PC-9 (cell line): ENCODE measurements around the gene HLA-DMB. TPM values are rescaled to one million over a fixed set of nuclear protein-coding genes. Genes with fewer than 3 reads are reported as not detected.

Experiments used
- BruUV-seq: library from RNA; stranded (reverse); fragments of 400-500 nt; replicated peaks from 2 replicates; lab custom pipeline; 2021; lab: Mats Ljungman, UMichigan
- CTCF ChIA-PET: fragments of 300-600 bp; sonication (Branson Sonifier 250); formaldehyde crosslinking; loops from one replicate; lab custom pipeline; 2022; ENCODE audit warnings: antibody characterized with exemption; lab: Charles Lee
- POLR2A ChIA-PET: fragments of 300-600 bp; sonication (Branson Sonifier 250); formaldehyde crosslinking; loops from one replicate; lab custom pipeline; 2022; ENCODE audit warnings: antibody characterized with exemption; ENCODE audit not compliant: unreplicated experiment; lab: Charles Lee
- DNase-seq, 2 experiments: peaks; one replicate each; pipeline versions ENCODE4 v3.0.0 to v3.0.0-alpha.2; 2015 to 2022; ENCODE audit warnings: mixed read lengths in 1 of 2
- H2AFZ ChIP-seq: fragments of 200-600 bp; sonication (generic); 2 replicates; pipeline ENCODE4 v1.8.1; 2017; ENCODE audit warnings: antibody characterized with exemption
- H3F3A ChIP-seq: fragments of 200-600 bp; sonication (generic); 2 replicates; pipeline ENCODE4 v1.8.1; 2017; ENCODE audit warnings: antibody characterized with exemption, mild to moderate bottlenecking, low read depth; ENCODE audit not compliant: insufficient read depth
- H3K27ac ChIP-seq: fragments of 200-600 bp; sonication (generic); 2 replicates; pipeline ENCODE4 v1.6.1; 2016; ENCODE audit warnings: mixed run types
- H3K27me3 ChIP-seq: fragments of 200-600 bp; sonication (generic); 2 replicates; pipeline ENCODE4 v1.6.1; 2016; ENCODE audit warnings: low read depth, mixed run types; ENCODE audit not compliant: insufficient read depth
- H3K36me3 ChIP-seq: fragments of 200-600 bp; sonication (generic); 2 replicates; pipeline ENCODE4 v1.6.1; 2016; ENCODE audit warnings: low read depth, mixed run types
- H3K4me1 ChIP-seq: fragments of 200-600 bp; sonication (generic); replicated peaks from 2 replicates; pipeline ENCODE4 v1.6.1; 2016; ENCODE audit warnings: mixed run types; ENCODE audit not compliant: insufficient read depth
- H3K4me2 ChIP-seq: fragments of 200-600 bp; sonication (generic); 2 replicates; pipeline ENCODE4 v1.6.1; 2017; ENCODE audit warnings: mixed run types
- H3K4me3 ChIP-seq: fragments of 200-600 bp; sonication (generic); 2 replicates; pipeline ENCODE4 v1.6.1; 2016; ENCODE audit warnings: mixed run types
- H3K79me2 ChIP-seq: fragments of 200-600 bp; sonication (generic); 2 replicates; pipeline ENCODE4 v1.6.1; 2017; ENCODE audit warnings: low read depth, mixed run types
- H3K9me2 ChIP-seq: fragments of 200-600 bp; sonication (generic); 2 replicates; pipeline ENCODE4 v1.8.1; 2017; ENCODE audit warnings: mild to moderate bottlenecking; ENCODE audit not compliant: insufficient read depth
- H3K9me3 ChIP-seq: fragments of 200-600 bp; sonication (generic); 2 replicates; pipeline ENCODE4 v1.8.1; 2016; ENCODE audit warnings: low read depth; ENCODE audit not compliant: insufficient read depth
- H4K20me1 ChIP-seq: fragments of 200-600 bp; sonication (generic); 2 replicates; pipeline ENCODE4 v1.8.1; 2017; ENCODE audit not compliant: insufficient read depth
- CTCF ChIP-seq: fragments of 200-600 bp; sonication (generic); conservative IDR thresholded peaks from 2 replicates; pipeline ENCODE4 v1.6.1; 2017; ENCODE audit warnings: mixed run types, antibody characterized with exemption, mild to moderate bottlenecking, moderate library complexity
- EZH2 ChIP-seq: fragments of 200-600 bp; sonication (generic); IDR thresholded peaks from 2 replicates; pipeline ENCODE4 v1.8.0; 2017; ENCODE audit warnings: antibody characterized with exemption, low read depth
- intact Hi-C: fragments of 100-400 bp; cut with micrococcal nuclease; formaldehyde crosslinking; loops from one replicate; pipeline ENCODE4 v1.10.0; 2022; ENCODE audit not compliant: unreplicated experiment
- total RNA-seq: library from RNA; stranded (reverse); gene quantifications from 2 replicates; pipeline ENCODE4 v1.2.3, GENCODE V29; 2021

HLA-DMB gene
- total RNA-seq, 1 experiment from 2014 or later = 1.1 TPM

GRCh38 chr6:32920715-32921114, 20.1 kb downstream of the HLA-DMB start:
- intact Hi-C loops = no loop called here
- H3K9me3 ChIP-seq = no peaks in the 10 kb centered on the region
- H3K4me3 ChIP-seq = no peak overlapping the region
- ChIA-PET CTCF (no interaction called here), POLR2A (no interaction called here)
- H4K20me1 ChIP-seq = no peaks in the 10 kb centered on the region
- no peak overlapping the region for H2AFZ ChIP-seq
- no peaks in the 10 kb centered on the region for H3K27me3 ChIP-seq
- H3K4me2 ChIP-seq = no peak overlapping the region
- no peak for TF ChIP-seq EZH2
- TF ChIP-seq CTCF = no peak
- no peaks in the 10 kb centered on the region for H3F3A ChIP-seq
- no peaks in the 10 kb centered on the region; the same call in 1 of the 2 replicates for H3K9me2 ChIP-seq
- H3K27ac ChIP-seq = no peak overlapping the region
- H3K79me2 ChIP-seq = no peaks in the 10 kb centered on the region
- no TSS peak for BruUV-seq
- no peaks in the 10 kb centered on the region for H3K36me3 ChIP-seq
- no peak for DNase-seq
- no peaks in the 10 kb centered on the region for H3K4me1 ChIP-seq

DNA sequence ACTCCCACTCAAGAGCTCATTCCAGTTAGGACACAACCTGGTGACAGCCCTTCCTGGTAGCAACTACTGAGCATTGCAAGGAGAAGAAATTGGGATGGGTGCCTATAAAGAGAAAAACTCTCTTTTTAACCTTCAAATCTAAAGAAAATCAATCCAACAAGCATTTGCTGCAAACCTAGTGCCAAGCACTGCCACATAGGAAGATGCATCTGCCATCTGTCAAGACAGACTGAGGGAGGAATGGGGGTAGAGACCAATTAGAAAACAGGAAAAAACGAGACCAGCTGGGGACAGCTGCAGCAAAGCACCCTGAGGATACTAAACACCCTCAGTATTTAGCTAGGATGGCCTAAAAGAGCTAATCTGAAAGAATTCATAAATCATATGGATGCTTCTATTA, 27.9 kb downstream of the HLA-DMB start:
- Histone ChIP-seq H3K4me2 (no peak overlapping the region), H4K20me1 (no peaks in the 10 kb centered on the region), H3K27me3 (no peaks in the 10 kb centered on the region), H3K9me3 (no peaks in the 10 kb centered on the region), H3K36me3 (no peaks in the 10 kb centered on the region), H3K79me2 (no peaks in the 10 kb centered on the region), H3K4me1 (no peaks in the 10 kb centered on the region), H3K27ac (no peak overlapping the region), H3F3A (no peaks in the 10 kb centered on the region), H3K4me3 (no peak overlapping the region), H2AFZ (no peak overlapping the region), H3K9me2 (no peaks in the 10 kb centered on the region; the same call in 1 of the 2 replicates)
- BruUV-seq = no TSS peak
- no peak for DNase-seq
- ChIA-PET POLR2A (interaction anchor here (0.6 kb wide), 1 partner anchor 41 kb away, joined by 9 read pairs; no protein-coding TSS in a partner anchor), CTCF (no interaction called here)
- TF ChIP-seq EZH2 (no peak), CTCF (no peak)
- intact Hi-C loops = no loop called here

DNA sequence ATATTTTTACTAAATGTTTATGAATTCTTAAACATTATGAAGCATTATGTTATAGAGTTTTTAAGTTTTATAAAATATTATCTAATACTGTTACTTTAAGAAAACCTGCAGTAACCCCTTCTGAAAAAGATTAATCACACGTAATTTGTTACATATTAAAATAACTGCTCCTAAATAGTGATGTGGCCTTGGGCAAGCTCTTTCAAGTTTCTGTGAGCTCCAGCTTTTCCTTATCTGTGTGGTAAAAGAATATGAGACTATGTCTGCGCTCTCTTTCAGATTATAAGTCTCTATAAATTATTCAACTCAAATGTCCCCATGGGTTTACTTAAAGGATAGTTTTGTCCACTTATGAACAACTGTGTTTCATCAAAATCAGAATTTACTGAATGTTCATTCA, 31.9 kb downstream of the HLA-DMB start:
- no peaks in the 10 kb centered on the region for H4K20me1 ChIP-seq
- H3K27ac ChIP-seq = no peak overlapping the region
- H2AFZ ChIP-seq = no peak overlapping the region
- no peaks in the 10 kb centered on the region for H3K36me3 ChIP-seq
- no peak for DNase-seq
- ChIA-PET POLR2A (interaction anchor here (0.6 kb wide), 1 partner anchor 22 kb away, joined by 8 read pairs; no protein-coding TSS in a partner anchor), CTCF (no interaction called here)
- BruUV-seq = no TSS peak
- H3K27me3 ChIP-seq = no peaks in the 10 kb centered on the region
- no peaks in the 10 kb centered on the region for H3F3A ChIP-seq
- 0 out of 2 replicates have a peak, but pooled peaks cover 4% of the 10 kb centered on the region for H3K4me1 ChIP-seq
- no peaks in the 10 kb centered on the region for H3K9me3 ChIP-seq
- no peak overlapping the region for H3K4me3 ChIP-seq
- H3K4me2 ChIP-seq = no peak overlapping the region
- no peaks in the 10 kb centered on the region for H3K9me2 ChIP-seq
- TF ChIP-seq EZH2 (no peak), CTCF (no peak)
- intact Hi-C loops = no loop called here
- H3K79me2 ChIP-seq = no peaks in the 10 kb centered on the region
